NCI-H748 (cell line): ENCODE results near the gene ASRGL1.
A peak's percentile ranks its signal among the peaks of the same experiment; 100 is the strongest.
"Not testable (repeated sequence)": the region's sequence is repeated elsewhere in the genome, so short reads cannot be mapped to it uniquely, and the experiment has no call there.

Experiments
- DNase-seq: peaks from one replicate; lab custom pipeline; 2025; ENCODE audit not compliant: unreplicated experiment; lab: John Stamatoyannopoulos, UW

Gene ASRGL1

DNA sequence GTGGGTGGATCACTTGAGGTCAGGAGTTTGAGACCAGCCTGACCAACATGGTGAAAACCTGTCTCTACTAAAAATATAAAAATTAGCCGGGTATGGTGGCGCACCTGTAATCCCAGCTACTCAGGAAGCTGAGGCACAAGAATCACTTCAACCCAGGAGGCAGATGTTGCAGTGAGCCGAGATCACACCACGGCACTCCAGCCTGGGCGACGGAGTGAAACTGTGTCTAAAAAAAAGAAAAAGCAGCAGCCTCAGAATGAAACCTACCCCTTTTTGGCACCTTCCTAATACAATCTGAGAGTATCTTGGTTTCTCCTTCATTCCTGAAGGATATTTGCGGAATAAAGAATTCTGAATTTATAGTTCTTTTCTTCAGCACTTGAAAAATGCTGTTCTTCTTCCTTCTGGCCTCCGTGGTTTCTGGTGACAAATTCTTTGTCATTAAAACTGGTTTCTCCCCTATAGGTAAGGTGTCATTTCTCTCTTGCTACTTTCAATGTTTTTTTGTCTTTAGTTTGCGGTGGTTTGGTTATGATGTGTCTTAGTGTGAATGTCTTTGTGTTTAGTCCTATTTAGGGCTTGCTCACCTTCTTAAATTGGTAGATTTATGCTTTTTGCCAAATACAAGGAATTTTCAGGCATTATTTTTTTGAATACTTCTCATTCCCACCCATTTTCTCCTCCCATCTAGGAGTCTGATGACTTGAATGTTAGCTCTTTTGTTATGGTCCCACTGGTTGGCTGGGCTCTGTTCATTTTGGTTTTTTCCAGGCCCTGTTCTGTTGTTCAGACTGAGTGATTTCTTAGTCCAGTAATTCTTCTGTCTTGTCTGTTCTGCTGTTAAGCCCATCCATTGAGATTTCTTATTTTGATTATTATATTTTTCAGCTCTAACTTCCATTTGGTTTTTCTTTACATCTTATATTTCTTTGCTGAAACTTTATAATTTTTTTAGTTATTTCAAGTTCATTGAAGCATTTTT lies 15.4 kb downstream of the ASRGL1 start:
- no peak for DNase-seq

DNA sequence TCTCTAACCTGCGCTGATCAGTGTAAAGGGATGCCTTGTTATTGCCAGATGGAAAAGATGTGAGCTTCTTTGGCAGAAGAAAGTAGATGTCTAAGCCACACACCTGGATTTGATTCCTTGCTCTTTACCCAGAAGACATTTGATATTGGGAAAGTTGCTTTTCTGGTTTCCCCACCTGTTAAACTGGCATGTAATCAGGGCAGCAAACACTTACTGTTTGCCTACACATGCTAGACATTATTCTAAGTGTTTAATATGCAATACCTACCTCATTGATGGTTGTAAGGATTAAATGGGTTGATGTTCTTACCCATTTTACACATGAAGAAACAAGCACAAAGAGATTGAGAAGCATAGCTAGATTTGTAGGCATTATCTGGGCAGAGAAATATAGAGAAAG lies 16.6 kb downstream of the ASRGL1 start:
- peak; percentile 90 for DNase-seq

DNA sequence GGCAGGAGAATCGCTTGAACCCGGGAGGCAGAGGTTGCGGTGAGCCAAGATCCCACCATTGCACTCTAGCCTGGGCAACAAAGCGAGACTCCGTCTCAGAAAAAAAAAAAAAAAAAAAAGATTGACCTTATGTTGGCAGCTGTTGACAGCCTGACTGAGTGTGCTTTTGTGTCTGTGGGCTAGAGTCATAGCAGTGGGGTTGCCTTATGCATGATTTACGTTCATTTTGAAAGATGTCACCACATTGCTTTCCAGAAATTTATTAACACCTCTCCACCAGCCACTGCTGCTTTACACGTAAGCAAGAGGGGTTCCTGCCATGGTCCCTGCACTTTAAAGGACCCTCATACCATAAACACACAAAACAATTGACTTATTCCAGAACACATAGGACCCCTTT lies 21.0 kb downstream of the ASRGL1 start:
- no peak for DNase-seq

DNA sequence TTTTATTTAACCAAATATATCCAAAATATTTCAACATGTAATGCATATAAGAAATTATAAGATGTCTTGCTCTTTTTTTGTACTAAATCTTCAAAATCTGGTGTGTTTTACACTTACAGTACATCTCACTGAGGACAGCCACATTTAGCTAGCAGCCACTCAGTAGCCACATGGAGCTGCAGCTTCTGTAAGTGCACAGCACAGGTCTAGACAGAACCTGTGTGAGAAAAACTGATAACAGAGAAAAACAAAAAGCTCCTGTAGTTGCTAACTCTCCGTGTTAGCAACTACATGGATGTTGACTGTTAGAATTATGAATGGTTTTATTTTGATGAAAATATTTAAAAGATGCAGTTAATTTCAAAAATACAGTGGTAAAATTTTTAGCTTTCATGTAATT lies 22.2 kb downstream of the ASRGL1 start:
- DNase-seq, result no peak

DNA sequence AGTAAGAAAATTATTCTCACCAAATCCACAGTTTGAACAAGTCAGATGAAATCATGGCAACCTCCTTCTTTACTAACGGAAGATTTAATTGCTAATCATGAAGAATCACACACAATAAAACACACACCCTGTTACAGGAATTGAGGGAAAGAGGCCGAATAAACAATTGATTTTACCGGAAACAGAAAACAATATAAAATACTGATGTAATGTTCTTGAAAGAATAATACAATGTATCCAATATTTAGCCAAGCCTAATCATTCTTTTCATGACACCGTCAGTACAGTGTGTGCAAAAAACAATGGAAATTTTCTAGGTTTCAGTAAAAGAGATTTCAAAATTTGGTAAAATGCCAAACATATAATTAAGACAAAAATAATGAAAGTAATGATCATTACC lies 23.4 kb downstream of the ASRGL1 start:
- DNase-seq, result no peak

DNA sequence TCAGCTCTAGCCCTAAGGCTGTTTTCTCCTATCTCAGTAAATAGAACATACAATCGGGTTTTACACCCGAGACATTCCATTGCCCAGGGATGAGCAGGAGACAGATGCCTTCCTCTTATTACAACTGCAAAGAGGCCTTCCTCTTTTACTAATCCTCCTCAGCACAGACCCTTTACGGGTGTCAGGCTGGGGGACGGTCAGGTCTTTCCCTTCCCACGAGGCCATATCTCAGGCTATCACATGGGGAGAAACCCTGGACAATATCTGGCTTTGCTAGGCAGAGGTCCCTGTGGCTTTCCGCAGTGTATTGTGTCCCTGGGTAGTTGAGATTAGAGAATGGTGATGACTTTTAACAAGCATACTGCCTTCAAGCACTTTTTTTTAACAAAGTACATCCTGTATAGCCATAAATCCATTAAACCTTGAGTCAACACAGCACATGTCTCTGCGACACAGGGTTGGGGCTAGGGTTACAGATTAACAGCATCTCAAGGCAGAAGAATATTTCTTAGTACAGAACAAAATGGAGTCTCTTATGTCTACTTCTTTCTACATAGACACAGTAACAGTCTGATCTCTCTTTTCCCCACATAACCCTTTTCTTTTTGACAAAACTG lies 31.7 kb downstream of the ASRGL1 start:
- not testable (repeated sequence) for DNase-seq

DNA sequence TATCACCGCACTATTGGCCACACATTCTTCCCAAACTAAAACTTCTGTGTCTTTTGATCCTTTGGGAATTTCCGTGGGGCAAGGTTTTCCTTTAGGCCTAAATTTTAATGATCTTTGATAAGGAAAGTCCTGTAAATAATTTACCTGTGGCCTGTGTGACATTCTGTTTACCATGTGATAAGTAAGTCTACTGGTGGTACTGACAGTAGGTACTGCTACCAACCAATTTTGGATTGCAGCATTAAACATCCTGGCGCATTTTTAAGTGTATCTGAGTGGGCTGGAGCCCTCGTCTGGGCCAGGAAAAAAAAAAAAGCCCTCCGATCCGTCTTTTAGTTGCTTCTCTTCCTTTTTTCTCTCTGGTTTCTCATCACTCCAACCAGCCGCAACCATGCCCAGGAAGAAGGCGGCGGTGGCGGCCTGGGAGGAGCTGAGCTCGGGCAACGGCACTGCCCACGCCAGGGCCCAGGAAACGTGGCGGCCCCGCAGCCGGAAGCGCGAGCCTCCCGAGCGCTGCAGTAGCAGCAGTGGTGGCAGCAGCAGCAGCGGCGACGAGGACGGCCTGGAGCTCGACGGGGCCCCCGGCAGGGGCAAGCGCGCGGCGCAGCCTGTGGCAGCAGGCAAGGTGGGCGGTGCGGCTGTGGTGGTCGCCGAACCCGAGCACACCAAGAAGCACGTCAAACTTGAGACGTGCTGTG lies 33.6 kb downstream of the ASRGL1 start:
- no peak for DNase-seq

DNA sequence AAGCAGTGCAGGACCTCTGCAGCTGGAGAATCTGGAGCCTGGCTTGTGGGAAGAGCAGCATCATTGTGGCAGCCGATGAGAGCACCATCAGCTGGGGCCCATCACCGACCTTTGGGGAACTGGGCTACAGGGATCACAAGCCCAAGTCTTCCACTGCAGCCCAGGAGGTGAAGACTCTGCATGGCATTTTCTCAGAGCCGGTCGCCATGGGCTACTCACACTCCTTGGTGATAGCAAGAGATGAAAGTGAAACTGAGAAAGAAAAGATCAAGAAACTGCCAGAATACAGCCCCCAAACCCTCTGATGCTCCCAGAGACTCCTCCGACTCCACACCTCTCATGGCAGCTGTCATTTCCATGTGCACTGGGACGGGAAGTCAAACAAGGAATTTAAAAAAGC lies 35.6 kb downstream of the ASRGL1 start:
- DNase-seq, result no peak

DNA sequence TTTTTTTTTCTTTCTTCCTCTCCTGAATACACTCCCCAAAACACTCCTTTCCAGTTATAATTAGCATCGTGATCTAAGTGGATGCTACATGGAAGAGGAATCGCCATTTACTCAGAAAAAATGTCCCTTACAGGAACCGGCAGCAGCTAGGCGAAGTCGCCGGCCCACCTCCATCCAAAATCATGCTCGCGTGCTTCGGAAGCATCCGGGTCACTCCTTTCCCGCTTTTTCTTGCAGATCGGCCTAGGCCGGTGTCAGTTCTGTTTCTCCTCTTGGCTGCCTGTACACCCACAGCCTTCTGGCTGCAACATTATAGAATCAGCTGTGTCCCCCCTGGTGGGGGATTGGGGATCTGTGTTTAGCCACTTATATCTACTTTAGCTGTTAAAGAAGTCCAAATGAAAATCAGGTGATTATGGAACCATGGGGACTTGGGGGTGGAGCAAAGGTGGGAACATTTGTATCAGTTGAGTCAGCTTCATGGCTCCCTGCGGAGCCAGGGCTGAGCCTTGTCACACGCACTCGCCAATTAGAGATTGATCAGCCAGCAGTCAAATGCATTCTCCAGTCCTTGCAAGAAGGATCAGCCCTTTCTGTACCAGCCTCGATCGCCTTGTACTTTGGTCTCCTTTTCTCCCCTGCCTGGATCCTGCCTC lies 36.3 kb downstream of the ASRGL1 start:
- no peak for DNase-seq

DNA sequence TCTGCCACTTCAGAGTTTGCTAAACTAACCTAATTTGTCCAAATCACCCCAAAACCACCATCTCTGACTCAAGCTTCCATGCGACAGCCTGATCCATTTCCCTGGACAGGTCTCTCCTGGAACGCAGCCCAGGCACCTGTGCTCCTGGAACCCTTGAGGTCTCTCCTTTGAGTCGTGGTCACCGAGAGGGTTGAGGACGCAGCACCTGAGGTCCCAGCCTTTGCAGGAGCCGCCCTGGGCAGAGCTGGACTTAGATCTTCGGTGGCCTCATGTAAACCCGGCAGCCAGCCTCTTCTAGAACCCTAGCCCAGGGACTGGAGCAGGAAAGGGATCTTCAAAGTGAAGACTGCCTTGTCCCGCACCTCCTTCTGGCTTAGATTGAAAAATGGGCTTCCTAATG lies 37.6 kb downstream of the ASRGL1 start:
- DNase-seq, result no peak

DNA sequence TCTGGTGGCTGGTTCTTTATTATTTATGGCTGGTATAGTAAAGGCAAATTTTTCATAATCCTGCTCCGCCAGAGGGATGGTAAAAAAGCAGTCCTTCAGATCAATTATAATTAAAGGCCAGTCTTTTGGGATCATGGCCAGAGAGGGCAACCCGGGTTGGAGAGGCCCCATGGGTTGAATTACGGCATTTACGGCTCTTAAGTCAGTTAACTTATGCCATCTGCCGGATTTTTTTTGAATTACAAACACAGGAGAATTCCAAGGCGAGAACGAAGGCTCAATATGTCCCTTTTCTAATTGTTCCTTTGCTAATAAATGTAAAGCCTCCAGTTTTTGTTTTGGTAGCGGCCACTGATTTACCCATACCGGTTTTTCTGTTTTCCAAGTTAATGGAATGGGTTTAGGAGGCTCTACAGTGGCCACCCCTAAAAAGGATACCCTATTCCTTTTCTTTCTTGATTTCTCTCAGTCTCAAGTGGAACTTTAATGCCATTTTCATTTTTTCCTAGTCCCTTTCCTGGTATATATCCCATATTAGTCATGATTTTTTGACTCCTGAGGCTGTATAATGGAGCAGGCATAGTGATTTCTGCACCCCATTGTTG lies 41.3 kb downstream of the ASRGL1 start:
- peak; percentile 74 for DNase-seq

DNA sequence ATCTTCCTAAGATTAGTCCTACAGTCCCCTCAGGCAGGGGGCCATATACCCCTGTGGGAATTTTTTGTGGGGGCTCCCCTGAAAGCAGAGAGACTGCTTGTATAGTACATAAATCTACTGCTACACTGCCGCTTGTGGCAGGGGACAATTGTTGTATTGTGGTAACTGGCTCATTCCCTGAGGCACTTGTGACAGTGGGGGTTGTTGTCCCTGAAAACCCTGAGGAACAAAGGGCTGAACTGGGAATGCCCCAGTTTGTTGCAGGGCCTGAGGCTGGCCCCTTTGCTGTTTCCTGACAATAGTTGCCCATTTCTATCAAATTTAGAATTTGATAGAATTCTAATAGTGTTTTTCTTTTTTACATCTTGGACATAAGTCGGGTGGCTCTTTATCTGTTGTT lies 42.3 kb downstream of the ASRGL1 start:
- DNase-seq, result not testable (repeated sequence)

DNA sequence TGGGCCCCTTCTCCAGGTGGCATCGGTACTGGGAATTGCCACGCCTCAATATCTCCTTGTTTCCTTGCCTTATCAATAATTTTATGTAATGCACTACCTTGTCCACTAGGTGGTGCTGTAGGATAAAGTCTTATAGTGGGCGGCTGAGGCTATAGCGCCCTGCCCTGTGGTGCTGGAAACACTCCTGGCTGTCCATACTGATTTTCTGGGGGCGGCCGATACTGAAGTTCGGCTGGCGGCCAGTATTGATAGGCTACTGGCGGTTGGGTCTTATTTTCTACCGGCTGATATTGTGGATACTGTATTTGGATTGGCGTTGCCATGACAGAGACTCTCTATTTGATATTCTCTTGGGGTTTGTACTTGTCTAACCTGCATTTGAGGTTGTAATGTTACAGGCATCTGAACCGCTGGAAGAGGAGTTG lies 43.6 kb downstream of the ASRGL1 start:
- DNase-seq, result peak; percentile 77

DNA sequence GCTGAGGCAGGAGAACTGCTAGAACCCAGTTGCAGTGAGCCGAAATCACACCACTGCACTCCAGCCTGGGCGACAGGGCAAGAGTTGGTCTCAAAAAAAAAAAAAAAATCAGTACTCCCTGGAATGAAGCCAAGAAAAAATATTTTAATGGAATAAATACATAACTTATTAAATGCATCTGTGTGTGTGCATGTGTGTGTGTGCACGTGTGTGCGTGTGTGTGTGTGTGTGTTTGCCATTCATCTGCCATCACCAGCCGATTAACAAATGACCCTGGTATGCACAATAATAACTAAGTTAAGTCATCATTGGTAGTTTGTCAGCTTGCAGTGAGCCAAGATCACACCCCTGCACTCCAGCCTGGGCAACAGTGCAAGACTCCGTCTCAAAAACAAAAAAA lies 46.6 kb downstream of the ASRGL1 start:
- DNase-seq, result no peak

DNA sequence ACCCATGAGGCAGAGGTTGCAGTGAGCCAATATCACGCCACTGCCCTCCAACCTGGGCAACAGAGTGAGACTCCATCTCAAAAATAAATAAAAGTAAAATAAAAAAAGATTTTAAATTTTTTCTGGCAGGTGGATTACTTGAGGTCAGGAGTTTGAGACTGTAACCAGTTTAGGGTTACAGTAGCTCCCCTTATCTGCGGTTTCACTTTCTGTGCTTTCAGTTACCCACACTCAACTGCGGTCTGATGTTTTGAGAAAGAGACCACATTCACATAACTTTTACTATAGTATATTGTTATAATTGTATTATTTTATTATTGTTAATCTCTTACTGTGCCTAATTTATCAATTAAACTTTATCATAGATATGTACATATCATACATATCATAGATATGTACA lies 48.8 kb downstream of the ASRGL1 start:
- not testable (repeated sequence) for DNase-seq

DNA sequence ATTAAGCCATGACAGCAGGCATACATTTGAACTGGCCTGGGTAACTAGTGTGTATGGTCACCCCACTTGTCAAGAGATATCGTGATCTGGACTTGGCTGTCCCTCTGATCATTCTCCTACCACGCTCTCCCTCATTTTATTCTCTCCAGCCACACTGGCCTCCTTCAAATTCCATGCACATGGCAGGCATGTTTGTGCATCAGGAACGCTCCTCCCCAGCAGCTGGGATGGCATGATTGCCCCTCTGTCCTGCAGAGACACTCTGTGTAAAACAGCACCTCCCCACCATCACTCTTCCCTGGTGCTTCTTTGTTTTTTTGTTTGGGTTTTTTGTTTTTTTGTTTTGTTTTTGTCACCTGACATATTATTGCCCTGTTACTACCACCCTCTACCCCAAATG lies 50.1 kb downstream of the ASRGL1 start:
- DNase-seq, result no peak

DNA sequence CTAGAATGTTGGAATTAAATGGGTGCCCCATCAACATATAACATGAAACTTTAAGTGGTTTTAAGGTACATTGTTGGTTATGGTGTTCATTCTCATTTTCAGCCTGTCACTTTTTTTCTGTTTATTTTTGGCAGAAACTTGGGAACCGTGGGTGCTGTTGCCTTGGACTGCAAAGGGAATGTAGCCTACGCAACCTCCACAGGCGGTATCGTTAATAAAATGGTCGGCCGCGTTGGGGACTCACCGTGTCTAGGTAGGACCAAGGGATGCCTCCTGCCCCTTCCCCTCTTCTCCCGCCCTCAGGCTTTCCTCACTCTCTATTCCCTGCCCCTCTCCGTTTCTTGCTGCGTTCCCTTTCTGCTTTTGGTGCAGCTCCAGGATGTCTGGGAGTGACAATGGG lies 51.8 kb downstream of the ASRGL1 start:
- DNase-seq, result no peak

DNA sequence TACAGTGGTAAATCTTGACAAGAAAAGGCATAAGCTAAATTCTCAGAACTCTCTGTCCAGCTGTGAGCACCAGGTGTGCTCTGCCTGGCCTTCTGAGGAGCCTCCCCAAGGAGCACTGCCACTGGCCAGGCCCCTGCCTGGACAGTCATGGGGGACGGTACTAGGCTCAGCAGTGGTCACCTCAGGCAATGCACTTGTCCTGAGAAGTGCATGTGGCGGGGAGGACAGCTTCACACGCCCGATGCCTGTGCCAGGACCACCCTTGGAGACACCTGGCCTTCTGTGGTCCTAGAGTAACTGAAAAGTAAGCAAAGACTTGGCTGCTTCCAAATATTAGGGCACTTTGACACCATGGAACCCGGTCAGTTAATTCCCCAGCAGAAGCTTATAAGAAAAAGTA lies 53.0 kb downstream of the ASRGL1 start:
- no peak for DNase-seq

DNA sequence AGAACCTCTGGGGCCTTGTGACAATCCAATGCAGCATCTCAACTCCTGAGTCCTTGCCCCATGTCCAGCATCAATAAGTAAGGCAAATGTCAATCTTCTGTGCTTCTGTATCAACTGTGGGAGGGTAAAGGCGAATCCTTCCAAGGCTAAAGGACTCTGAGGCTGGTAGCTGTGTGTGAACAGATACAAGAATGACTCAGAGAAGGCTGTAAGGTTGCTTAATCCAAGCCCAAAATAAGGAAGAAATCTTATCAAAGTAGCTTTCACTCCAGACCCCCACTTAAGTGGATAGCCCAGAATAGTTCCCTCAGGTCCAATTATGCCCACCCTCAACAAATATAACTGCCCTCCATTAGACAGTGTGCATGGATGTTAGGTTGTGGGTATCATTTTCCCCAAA lies 53.5 kb downstream of the ASRGL1 start:
- DNase-seq, result no peak

DNA sequence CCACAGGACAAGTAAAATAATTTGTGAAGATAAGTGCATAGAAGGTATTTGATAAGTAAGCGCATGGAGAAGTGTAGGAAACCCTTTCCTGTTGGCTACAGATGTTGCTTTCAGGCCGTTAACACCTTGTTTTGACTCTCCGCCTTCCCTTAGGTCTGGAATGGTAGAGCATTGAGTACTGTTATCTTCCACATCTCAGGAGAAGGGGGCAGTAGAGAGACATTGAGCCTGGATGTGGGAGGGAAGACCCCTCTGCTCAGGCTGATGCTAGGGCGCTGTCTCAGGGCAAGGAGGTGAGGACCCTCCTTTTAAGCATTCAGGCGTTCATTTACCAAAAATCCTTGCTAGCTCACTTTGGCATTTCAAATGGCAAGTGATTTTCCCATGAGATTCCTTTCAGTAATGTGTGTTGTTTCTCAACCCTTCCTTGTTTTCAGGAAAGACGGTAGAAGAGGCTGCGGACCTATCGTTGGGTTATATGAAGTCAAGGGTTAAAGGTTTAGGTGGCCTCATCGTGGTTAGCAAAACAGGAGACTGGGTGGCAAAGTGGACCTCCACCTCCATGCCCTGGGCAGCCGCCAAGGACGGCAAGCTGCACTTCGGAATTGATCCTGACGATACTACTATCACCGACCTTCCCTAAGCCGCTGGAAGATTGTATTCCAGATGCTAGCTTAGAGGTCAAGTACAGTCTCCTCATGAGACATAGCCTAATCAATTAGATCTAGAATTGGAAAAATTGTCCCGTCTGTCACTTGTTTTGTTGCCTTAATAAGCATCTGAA lies 54.6 kb downstream of the ASRGL1 start:
- no peak for DNase-seq
